ENCODE measurements around the gene DRICH1. TPM values are rescaled to one million over a fixed set of nuclear protein-coding genes. Genes with fewer than 3 reads are reported as not detected.
"Not testable (repeated sequence)": the region's sequence is repeated elsewhere in the genome, so short reads cannot be mapped to it uniquely, and the experiment has no call there.

Gene DRICH1
- under 1 TPM in 1 of 4 donors, not detected in 3; 0.56 TPM for total RNA-seq

GRCh38 chr22:23632178-23632577 is at the start of gene DRICH1:
Gene DRICH1, minus strand, starts transcription at chr22:23632321. Its CDS starts 298 bp downstream, at chr22:23632023.
- H3K9me3 ChIP-seq = no peaks in the 10 kb centered on the region
- H3K27me3 ChIP-seq = no peaks in the 10 kb centered on the region
- TF ChIP-seq, protein P1, sequence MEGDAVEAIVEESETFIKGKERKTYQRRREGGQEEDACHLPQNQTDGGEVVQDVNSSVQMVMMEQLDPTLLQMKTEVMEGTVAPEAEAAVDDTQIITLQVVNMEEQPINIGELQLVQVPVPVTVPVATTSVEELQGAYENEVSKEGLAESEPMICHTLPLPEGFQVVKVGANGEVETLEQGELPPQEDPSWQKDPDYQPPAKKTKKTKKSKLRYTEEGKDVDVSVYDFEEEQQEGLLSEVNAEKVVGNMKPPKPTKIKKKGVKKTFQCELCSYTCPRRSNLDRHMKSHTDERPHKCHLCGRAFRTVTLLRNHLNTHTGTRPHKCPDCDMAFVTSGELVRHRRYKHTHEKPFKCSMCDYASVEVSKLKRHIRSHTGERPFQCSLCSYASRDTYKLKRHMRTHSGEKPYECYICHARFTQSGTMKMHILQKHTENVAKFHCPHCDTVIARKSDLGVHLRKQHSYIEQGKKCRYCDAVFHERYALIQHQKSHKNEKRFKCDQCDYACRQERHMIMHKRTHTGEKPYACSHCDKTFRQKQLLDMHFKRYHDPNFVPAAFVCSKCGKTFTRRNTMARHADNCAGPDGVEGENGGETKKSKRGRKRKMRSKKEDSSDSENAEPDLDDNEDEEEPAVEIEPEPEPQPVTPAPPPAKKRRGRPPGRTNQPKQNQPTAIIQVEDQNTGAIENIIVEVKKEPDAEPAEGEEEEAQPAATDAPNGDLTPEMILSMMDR (IDR thresholded peaks at IDR 0.05) = no peak
- no peak for TF ChIP-seq POLR2A (IDR thresholded peaks at IDR 0.05)
- no peaks in the 10 kb centered on the region for H3K4me1 ChIP-seq
- no peak within 1 kb of the TSS for H3K27ac ChIP-seq
- no peak for DNase-seq
- intact Hi-C loops (cut with DNase I) = no loop called here
- no peak within 1 kb of the TSS for H3K4me3 ChIP-seq (replicated peaks in 1 of 3)
- no peaks in the 10 kb centered on the region for H3K36me3 ChIP-seq
- WGBS, 2 donors = 40 to 62% methylated on average over 1 to 2 of the region's 2 CpGs

GRCh38 chr22:23681026-23681809 is 49.1 kb upstream of the DRICH1 start:
- H3K27me3 ChIP-seq = no peaks in the 10 kb centered on the region
- H3K4me1 ChIP-seq = no peaks in the 10 kb centered on the region
- intact Hi-C loops (cut with DNase I) = no loop called here
- DNase-seq = no peak
- H3K36me3 ChIP-seq = peaks cover 0 to 3% of the 10 kb centered on the region in 2 donors
- H3K4me3 ChIP-seq (replicated peaks in 1 of 3) = no peak overlapping the region
- H3K27ac ChIP-seq = no peak overlapping the region
- TF ChIP-seq POLR2A (IDR thresholded peaks at IDR 0.05) = no peak
- TF ChIP-seq, protein P1 (IDR thresholded peaks at IDR 0.05) = no peak
- WGBS, 2 donors = 88 to 100% methylated on average over 2 to 5 of the region's 5 CpGs
- no peaks in the 10 kb centered on the region for H3K9me3 ChIP-seq

DNA sequence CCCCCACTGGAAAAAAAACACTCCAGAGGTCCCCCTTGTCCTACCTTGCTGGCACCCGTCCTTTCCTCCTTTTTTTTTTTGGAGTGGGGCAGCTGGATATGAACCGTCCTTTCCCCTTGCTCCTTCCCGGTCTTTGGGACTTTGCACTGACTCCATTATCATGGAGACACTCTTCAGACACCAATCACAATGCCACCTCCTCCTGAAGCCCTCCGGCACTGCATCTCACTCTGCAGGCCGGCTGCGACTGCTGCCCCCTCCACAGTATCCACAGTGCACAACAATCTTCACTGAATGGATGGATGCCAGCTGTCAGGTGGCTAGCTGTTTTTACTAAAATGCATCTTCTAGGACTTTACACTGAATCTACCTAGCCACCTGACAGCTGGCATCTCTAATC is 46.0 kb upstream of the DRICH1 start:
- 92 to 96% methylated on average over 6 of the region's 6 CpGs for WGBS, 2 donors
- no peak overlapping the region for H3K27ac ChIP-seq
- H3K9me3 ChIP-seq = no peaks in the 10 kb centered on the region
- no peak for TF ChIP-seq POLR2A (IDR thresholded peaks at IDR 0.05)
- TF ChIP-seq, protein P1 (IDR thresholded peaks at IDR 0.05) = no peak
- intact Hi-C loops (cut with DNase I) = no loop called here
- no peak overlapping the region for H3K4me3 ChIP-seq (replicated peaks in 1 of 3)
- H3K4me1 ChIP-seq = no peaks in the 10 kb centered on the region
- H3K36me3 ChIP-seq = peaks cover 0 to 3% of the 10 kb centered on the region in 2 donors
- DNase-seq = peak; percentile 28 to 31
- no peaks in the 10 kb centered on the region for H3K27me3 ChIP-seq

DNA sequence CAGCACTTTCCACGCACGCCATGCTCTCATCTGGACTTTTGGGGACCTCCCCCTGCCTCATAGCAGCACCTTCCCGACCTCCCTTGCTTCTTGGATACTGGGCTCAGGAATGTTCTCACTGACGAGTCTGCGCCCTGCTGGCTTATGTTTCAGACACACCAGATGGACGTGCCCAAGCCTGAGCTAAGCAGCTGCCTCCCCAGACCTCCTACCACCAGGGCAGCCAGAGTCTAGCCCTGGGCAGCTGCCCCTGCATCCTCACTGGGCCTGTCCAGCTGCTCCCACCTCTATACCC is 45.5 kb upstream of the DRICH1 start:
- TF ChIP-seq, protein P1 (IDR thresholded peaks at IDR 0.05) = no peak
- TF ChIP-seq POLR2A (IDR thresholded peaks at IDR 0.05) = no peak
- Histone ChIP-seq H3K36me3 (no peaks in the 10 kb centered on the region), H3K27ac (no peak overlapping the region), H3K4me3 (replicated peaks in 1 of 3) (no peak overlapping the region), H3K27me3 (no peaks in the 10 kb centered on the region), H3K4me1 (no peaks in the 10 kb centered on the region), H3K9me3 (no peaks in the 10 kb centered on the region)
- intact Hi-C loops (cut with DNase I) = no loop called here
- no peak for DNase-seq
- WGBS, 2 donors = 90 to 92% methylated on average over 6 of the region's 6 CpGs

DNA sequence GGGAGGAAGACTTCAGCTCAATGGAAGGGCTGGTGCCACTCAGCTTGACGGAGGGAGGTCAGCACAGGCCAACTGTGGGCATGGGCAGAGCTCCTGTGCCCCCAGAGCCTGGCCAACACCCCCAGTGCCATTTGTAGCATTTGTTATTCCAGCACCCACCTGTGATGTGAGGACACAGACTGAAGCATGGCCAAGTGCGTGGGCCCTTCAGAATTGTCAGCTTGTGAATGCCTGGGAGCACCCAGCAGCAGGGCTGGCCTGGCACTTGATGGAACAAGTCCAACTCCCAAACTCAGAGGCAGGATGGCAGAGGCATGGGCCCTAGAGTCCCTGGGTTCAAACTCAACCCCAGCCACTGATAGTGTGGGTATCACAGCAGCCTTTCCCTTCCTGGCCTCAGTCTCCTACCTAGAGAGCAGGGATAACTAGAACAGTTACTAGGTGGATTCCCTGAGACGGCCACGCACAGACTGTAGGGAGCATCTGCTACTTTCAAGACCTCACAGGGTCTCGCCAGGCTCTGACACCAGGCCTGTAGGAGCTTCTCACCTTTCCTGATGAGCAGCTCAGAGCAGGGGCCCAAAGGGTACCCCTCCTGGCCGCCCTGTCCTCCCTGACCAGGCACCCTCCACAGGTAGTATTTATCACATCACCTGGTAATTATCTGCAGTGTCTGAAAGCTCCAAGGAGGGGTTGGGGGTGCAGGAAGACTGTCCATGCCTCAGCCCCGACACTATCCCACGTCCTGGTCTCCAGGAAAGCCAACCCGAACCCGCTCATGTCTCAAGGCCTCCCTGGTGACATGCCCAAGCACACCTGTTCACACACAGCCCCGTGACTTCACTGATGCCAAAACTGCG is 45.0 kb upstream of the DRICH1 start:
- H3K9me3 ChIP-seq; H3K4me3 ChIP-seq (replicated peaks in 1 of 3); H3K27ac ChIP-seq; H3K4me1 ChIP-seq; H3K36me3 ChIP-seq; intact Hi-C loops (cut with DNase I); H3K27me3 ChIP-seq: not testable (repeated sequence)
- peak; percentile 19 to 42 for DNase-seq
- 90 to 93% methylated on average over 11 to 12 of the region's 12 CpGs for WGBS, 2 donors

Measured in thyroid gland (tissue), 4 donors.